ENCODE results near the gene ADAMTS13.

Gene ADAMTS13

DNA sequence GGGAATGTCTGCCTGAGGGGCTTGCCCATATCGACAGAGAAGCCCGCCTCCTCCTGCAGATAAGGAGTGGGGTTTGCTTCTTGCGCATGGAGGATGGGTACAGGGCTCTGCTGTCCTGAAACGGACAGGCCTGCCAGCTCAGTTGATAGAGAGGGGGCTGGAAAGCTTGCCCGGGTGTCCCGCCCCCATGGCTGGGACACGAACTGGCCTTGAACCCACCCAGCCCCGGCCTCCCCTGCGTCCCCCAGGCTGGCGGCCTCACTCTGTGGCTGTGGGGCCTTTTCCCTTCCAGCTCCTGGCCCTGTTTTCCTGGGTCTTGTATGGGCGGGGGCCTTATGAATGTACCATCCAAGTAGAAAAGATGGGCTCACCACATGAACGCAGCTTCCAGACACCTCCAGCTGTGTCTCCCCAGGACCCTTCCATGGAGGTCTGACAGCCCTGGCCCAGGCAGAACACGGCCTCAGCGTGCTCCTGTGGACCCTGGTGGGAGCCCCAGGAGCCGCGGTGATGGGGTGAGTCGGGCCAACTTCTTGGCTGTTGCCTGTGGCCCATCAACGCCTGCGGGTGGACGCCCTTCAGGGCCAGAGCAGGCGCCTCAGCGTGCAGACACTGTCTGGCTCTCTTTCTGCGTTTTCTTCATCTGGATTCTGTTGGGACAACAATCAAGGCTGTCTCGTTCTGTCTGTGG lies 72.6 kb downstream of the ADAMTS13 start:
- no peak overlapping the region for H3K4me3 ChIP-seq (ENCODE audit: low read length)
- DNase-seq (ENCODE audit: low read depth, low spot score), result no peak

DNA sequence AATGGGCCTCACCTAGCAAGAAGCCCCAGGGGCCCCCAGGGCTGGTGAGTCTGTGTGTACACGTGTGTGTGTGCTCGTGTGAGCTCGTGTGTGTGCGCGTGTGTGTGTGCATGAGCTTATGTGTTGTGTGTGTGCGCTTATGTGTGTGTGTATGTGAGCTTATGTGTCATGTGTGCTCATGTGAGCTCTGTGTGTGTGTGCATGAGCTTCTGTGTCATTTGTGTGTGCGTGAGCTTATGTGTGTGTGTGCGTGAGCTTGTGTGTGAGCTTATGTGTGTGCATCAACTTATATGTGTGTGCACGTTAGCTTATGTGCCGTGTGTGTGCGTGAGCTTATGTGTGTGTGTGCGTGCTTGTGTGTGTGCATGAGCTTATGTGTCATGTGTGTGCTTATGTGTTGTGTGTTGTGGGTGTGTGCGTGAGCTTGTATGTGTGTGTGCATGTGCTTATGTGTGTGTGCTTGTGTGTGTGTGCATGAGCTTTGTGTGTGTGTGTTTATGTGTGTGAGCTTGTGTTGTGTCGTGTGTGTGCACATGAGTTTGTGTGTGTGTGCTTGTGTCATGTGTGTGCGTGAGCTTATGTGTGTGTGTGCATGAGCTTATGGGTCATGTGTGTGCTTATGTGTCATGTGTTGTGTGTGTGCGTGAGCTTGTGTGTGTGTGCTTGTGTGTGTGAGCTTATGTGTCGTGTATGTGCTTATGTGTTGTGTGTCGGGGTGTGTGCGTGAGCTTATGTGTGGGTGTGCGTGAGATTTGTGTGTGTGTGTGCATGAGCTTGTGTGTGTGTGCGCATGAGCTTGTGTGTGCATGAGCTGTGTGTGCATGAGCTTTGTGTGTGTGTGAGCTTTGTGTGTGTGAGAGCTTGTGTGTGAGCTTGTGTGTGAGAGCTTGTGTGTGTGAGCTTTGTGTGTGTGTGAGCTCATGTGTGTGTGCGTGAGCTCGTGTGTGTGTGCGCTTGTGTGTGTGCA lies 73.4 kb downstream of the ADAMTS13 start:
- H3K4me3 ChIP-seq (ENCODE audit: low read length), result no peak overlapping the region
- no peak for DNase-seq (ENCODE audit: low read depth, low spot score)

DNA sequence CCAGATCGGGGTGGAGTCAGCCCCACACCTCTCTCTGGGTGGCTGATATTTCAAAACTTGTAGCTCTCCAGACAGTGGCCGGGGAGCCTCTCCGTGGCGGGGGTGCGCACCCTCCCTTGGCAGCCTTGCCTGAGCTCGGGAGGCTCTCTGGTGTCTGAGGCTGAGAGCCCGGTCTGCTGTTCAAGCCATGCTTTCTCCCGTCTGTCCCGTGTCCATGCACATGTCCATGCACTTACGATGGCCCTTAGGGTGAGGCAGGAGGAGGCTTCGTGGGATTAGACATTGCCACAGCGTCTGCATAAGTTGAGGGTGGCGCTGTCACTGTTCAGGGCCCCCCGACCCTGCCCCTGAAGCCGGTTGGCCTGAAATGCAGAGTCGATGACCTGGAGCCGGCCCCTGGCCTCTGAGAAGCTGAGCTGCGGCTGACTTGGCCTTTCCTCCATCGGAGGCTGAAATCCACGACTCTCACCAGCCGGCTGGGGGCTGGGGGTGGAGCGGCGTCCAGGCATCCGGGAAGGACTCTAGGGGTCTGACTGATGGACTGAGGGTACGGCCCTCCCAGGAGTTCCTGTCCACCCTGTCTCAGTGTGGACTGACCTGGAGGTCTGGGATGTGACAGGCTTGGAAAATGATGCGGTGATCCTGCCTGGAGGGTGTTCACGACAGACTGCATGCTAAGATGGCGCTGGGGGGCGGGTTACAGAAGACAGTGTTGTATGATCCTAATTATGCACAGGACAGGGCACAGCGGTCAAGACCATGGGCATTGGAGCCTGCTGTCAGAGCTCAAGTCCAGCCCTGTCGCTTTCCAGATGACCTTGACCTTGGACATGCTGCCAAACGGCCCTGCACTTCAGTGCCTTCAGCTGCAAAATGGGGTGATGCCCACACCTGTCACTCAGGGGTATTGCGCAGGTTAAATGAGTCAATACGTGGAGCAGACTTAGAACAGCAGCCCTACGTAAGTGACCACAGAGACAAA lies 75.0 kb downstream of the ADAMTS13 start:
- DNase-seq (ENCODE audit: low read depth, low spot score), result no peak
- H3K4me3 ChIP-seq (ENCODE audit: low read length), result no peak overlapping the region

DNA sequence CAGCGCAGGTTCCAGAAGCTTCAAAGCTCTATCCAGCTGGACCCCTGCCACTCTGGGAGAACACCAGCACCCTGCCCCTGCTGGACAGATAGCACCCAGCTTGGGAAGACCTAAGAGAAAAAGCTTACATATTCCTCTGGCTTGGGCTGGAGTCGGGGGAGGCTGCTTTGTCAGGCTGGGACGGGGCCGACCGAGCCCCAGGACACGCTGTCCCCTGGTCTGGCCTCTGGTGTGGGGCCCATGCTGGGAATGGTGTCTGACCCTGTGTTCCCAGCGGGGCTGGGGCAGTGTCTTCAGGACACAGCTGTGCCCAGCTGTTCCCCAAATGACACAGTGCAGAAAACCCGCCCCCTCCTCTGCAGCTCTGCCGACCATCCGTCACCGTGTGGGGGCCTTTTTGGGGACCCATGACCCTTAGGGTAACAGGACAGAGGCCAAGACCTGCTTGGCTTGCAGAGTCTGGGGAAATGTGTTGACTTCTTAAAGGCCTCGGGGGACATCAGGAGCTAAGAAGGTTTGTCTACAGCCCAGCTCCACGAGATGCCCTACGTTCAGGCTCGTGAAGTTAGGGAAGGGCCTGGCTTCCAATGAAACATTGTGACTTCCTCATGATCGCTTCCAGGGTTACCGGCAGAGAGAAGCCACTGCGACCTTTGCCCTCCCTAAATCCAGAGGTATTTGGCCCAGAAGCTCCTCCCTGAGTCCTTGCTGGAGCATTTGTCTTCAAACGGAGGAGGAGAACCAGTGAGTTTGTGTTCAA lies 77.1 kb downstream of the ADAMTS13 start:
- no peak overlapping the region for H3K4me3 ChIP-seq (ENCODE audit: low read length)
- no peak for DNase-seq (ENCODE audit: low read depth, low spot score)

DNA sequence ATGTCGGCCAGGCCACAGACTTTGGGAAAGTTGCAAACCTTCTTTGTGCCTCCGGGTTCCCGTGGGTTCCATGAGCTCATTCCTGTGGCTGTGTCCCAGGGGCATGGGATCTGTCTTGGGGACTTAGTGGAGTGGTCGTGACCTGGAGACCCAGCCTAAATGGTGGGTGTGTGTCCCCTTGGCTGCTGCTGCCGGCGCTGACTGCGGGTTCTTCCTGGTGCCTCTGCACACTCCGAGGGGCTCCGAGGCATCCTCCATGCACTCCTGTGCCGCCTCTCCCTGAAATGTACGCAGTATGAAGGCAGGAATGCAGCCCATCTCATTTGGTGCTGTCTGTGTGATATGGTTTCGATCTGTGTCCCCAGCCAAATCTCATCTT lies 77.7 kb downstream of the ADAMTS13 start:
- DNase-seq (ENCODE audit: low read depth, low spot score), result no peak
- H3K4me3 ChIP-seq (ENCODE audit: low read length), result no peak overlapping the region

DNA sequence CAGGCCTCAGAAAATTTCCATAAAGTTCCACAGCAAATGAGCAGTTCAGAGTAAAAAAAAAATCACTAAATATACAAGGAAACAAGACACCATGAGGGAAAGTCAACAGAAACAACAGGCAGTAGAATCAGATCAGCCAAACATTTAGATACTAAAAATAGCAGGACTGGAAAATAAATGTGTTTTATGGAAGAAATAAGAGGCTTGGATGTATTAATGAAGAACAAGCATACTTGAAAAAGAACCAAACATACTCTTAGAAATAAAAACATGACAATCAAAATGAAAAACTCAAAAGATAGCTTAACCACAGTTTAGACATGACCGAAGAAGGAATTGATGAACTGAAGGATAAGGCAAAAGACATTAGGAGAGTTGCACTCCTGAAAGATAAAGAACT lies 79.9 kb downstream of the ADAMTS13 start:
- H3K4me3 ChIP-seq (ENCODE audit: low read length), result no peak overlapping the region
- no peak for DNase-seq (ENCODE audit: low read depth, low spot score)

DNA sequence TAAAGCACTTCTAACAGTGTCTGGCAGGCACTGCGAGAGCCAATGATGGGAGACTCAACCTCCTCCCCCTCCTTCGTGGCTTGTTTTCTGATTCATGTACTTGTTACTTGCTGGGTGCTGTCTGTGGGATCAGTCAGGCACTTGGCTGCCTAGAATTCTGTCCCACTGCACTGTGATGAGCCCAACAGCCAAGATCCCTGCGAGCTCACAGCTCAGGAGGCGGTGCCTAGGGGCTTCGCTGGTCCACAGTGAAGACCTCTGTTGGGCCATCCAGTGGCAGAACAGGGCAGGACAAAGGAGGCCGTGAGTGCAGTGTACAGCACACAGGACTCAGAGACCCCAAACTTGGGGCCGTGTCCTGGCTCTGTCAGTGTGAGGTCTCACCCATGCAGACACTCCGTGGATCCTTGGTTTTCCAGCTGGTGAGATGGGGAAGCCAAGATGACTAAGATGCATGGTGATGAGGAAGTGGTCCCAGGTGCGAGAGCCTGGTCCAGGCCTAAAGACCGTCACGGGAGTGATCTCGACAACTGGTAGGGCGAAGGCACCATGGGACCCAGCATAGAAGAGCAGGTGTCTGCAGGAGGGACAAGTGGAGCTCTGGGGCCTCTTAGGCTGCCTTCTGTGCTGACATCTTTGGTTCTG lies 83.1 kb downstream of the ADAMTS13 start:
- H3K4me3 ChIP-seq (ENCODE audit: low read length), result no peak overlapping the region
- DNase-seq (ENCODE audit: low read depth, low spot score), result no peak

DNA sequence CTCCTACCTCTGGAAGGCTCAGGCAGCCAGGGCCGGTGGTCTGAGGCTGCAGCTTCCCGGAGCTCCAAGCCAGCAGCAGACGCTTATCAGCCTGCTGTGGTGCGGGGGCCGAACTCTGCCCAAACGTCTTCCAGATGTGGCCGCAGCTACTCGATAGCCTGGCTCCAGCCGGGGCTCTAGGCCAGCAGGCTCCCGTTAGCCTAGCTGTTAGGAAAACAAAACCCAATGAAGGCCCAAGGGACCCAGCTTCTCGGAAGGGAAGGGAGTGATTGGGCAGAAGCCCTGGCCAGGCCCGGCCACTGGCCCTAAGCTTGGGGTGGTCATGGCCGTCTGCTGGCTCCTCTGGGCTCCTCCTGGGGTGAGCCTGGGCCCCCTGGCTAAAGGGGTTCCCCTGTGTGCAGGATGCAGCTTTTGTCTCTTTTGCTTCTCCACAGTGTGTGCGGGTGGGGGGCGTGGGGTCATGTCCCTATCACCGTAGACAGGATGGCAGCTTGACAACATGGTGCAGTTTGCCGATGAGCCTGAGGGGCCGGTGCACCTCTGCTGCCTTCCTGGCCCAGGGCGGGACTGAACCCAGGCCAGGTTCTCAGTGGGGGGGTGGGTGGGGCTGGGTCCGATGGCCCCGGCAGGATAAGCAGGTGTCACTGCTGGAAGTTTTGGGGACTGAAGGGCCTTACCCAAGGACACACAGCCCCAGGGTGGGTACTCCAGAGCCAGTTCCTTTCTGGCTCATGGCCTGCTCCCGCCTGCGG lies 83.9 kb downstream of the ADAMTS13 start:
- H3K4me3 ChIP-seq (ENCODE audit: low read length), result no peak overlapping the region
- no peak for DNase-seq (ENCODE audit: low read depth, low spot score)

DNA sequence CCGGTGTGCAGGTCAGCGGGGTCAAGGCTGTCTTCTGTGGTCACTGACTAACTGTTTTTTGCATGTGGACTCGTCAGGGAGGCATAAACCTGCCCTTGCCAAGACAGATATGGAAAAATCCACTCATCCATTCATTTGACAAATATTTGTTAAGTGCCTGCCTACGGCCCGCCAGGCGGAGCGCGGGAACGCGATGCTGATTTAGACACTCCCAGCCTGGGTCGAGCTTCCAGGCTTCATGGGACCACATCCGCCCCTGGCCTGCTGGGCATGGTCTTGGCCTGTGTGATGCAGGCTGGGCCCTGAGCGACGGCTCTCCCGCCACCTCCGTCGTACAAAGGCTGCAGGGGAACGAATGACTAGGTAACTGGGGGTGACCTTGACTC lies 84.5 kb downstream of the ADAMTS13 start:
- no peak overlapping the region for H3K4me3 ChIP-seq (ENCODE audit: low read length)
- DNase-seq (ENCODE audit: low read depth, low spot score), result no peak

DNA sequence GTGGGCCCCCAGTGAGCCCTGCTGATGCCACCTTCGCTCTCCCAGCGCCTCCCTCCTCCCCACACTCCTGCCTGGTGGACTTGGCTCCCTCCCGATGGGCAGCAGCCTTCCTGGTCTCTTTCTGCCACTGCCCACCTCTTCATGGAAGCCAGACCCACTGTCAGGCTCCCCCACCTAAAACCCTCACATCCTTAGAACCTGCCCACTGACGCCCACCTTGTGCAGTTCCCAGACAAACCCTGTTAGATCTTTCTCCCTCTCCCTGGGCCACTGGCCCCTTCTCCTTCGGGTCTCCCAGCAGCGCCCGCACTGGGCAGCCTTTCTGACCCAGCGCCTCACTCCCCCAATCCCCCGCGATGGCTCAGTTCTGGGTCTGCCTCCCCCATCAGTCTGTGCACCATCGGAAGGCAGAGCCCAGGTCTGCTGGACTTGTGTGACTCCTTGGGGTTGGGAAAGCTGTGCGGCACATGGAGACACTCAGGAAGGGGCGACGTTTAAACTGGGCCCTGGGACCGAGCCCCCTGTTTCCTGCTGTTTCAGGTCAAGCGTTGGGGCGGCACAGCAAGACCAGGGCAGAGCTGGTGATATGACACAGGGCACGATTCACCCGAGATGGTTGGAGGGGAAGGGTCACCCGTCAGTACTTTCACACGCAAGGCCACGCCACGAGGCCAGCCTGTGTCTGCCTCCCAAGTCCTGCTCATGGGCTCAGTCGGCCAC lies 85.2 kb downstream of the ADAMTS13 start:
- no peak for DNase-seq (ENCODE audit: low read depth, low spot score)
- no peak overlapping the region for H3K4me3 ChIP-seq (ENCODE audit: low read length)

DNA sequence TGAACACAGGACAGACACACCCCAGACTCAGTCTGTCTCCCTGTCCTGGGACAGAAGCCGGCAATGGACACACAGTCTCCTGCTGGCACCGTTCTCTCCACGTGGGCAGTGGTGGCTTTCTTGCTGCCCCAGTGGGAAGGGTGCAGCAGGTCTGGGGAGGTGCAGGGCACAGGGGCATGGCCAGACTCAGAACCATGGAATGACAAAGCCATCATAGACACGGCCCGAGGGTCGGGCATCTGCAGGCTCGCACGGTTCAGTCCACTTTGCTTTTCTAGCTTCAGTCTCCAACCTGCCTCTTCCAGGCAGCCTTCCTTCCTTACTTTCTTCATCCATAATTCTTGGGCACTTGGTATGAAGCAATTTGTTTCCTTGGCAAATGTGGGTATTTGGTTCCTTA lies 85.9 kb downstream of the ADAMTS13 start:
- DNase-seq (ENCODE audit: low read depth, low spot score), result no peak
- no peak overlapping the region for H3K4me3 ChIP-seq (ENCODE audit: low read length)

Data from Jurkat, Clone E6-1 (cell line).